PC-3 (cell line): Measurements from ENCODE around the gene C17orf100. TPM values are rescaled to one million over a fixed set of nuclear protein-coding genes. Genes with fewer than 3 reads are reported as not detected.
A peak's percentile ranks its signal among the peaks of the same experiment; 100 is the strongest.

Experiments
- ATAC-seq: fragments of 200-7000 bp; cut with Tn5 transposase; 2 replicates; pipeline ENCODE4 v1.9.1; 2020; ENCODE audit warnings: mild to moderate bottlenecking, moderate library complexity
- BruUV-seq: library from RNA; stranded (reverse); fragments of 400-500 nt; replicated peaks from 2 replicates; lab custom pipeline; 2021; lab: Mats Ljungman, UMichigan
- CTCF ChIA-PET: fragments of 300-600 bp; sonication (Branson Sonifier 250); formaldehyde crosslinking; loops from one replicate; lab custom pipeline; 2022; ENCODE audit warnings: antibody characterized with exemption; lab: Charles Lee
- POLR2A ChIA-PET: fragments of 300-600 bp; sonication (Branson Sonifier 250); formaldehyde crosslinking; loops from one replicate; lab custom pipeline; 2022; ENCODE audit warnings: antibody characterized with exemption; ENCODE audit not compliant: unreplicated experiment; lab: Charles Lee
- DNase-seq: peaks from one replicate; pipeline ENCODE4 v3.0.0-alpha.2; 2015
- H2AFZ ChIP-seq: fragments of 300-600 bp; sonication (generic); 2 replicates; pipeline ENCODE4 v1.6.0; 2016; ENCODE audit warnings: antibody characterized with exemption, low read length
- H3F3A ChIP-seq: fragments of 300-600 bp; sonication (generic); one replicate; pipeline ENCODE4 v1.6.0; 2017; ENCODE audit warnings: antibody characterized with exemption, low read length, control low read depth, mild to moderate bottlenecking; ENCODE audit not compliant: unreplicated experiment
- H3K27ac ChIP-seq: fragments of 300-600 bp; sonication (generic); 2 replicates; pipeline ENCODE4 v1.5.1; 2016; ENCODE audit warnings: mild to moderate bottlenecking, low read length
- H3K27me3 ChIP-seq: fragments of 300-600 bp; sonication (generic); 2 replicates; pipeline ENCODE4 v1.6.1; 2016; ENCODE audit warnings: low read length, mixed read lengths
- H3K36me3 ChIP-seq: fragments of 300-600 bp; sonication (generic); 2 replicates; pipeline ENCODE4 v1.6.1; 2016; ENCODE audit warnings: low read depth, mixed run types, low read length, mixed read lengths
- H3K4me1 ChIP-seq: fragments of 300-600 bp; sonication (generic); 2 replicates; pipeline ENCODE4 v1.5.1; 2016; ENCODE audit warnings: low read length; ENCODE audit not compliant: insufficient read depth
- H3K4me2 ChIP-seq: fragments of 300-600 bp; sonication (generic); 2 replicates; pipeline ENCODE4 v1.6.0; 2016; ENCODE audit warnings: low read length
- H3K4me3 ChIP-seq: fragments of 300-600 bp; sonication (generic); 2 replicates; pipeline ENCODE4 v1.5.1; 2016; ENCODE audit warnings: mild to moderate bottlenecking, low read length, mixed read lengths
- H3K79me2 ChIP-seq: fragments of 300-600 bp; sonication (generic); 2 replicates; pipeline ENCODE4 v1.6.1; 2017; ENCODE audit warnings: low read length, mixed read lengths
- H3K9ac ChIP-seq: fragments of 300-600 bp; sonication (generic); 2 replicates; pipeline ENCODE4 v1.6.0; 2016; ENCODE audit warnings: mild to moderate bottlenecking, low read length
- H3K9me2 ChIP-seq: fragments of 300-600 bp; sonication (generic); replicated peaks from 2 replicates; pipeline ENCODE4 v1.6.1; 2016; ENCODE audit warnings: mixed run types, low read length, mixed read lengths
- H3K9me3 ChIP-seq: fragments of 300-600 bp; sonication (generic); 2 replicates; pipeline ENCODE4 v1.6.1; 2016; ENCODE audit warnings: low read length, mixed read lengths
- H4K20me1 ChIP-seq: fragments of 300-600 bp; sonication (generic); 2 replicates; pipeline ENCODE4 v1.6.1; 2016; ENCODE audit warnings: low read length, mixed read lengths
- EZH2 ChIP-seq: fragments of 300-600 bp; sonication (generic); IDR thresholded peaks from one replicate; pipeline ENCODE4 v1.6.1; 2017; ENCODE audit warnings: antibody characterized with exemption, mild to moderate bottlenecking, low read length; ENCODE audit not compliant: unreplicated experiment
- EZH2phosphoT487 ChIP-seq: fragments of 300-600 bp; sonication (generic); IDR thresholded peaks from 2 replicates; pipeline ENCODE4 v1.6.1; 2018; ENCODE audit warnings: mild to moderate bottlenecking, antibody characterized with exemption, low read length, borderline replicate concordance
- intact Hi-C: fragments of 100-400 bp; cut with micrococcal nuclease; formaldehyde crosslinking; loops from 2 replicates; pipeline ENCODE4 v1.9.0; 2023
- total RNA-seq: library from RNA; depleted of rRNA; stranded (reverse); fragments of >200 nt; gene quantifications from 2 replicates; pipeline ENCODE4 v1.2.3, GENCODE V29; 2014
- TF ChIP-seq, protein P1 (sequence below): fragments of 300-600 bp; sonication (generic); conservative IDR thresholded peaks from 2 replicates; pipeline ENCODE4 v1.5.1; 2017; ENCODE audit warnings: antibody characterized with exemption, low read depth, mild to moderate bottlenecking, low read length

The C17orf100 gene
- total RNA-seq, 1 experiment from 2014 or later: 0.15 TPM

DNA sequence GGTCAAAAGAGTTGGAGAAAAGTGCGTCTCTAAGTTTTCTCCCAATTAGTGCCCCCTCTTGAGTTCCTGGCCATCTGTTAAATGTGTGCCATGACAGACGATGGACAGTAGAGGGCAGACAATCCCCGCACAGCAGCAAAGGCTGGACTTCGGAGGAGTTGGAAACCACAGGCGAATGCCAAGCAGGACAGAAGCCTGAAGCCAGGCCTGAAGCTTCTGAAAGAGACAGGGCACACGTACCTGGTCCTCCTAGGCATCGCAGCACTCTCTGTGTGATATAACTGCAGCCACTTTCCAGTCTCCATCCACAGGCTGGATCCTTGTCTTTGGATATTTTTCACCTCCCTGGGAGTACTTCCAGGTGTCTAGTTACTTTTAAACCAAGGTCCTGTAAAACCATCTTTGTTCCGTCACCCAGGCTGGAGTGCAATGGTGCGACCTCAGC is 14.5 kb downstream of the C17orf100 start:
- BruUV-seq: no TSS peak
- ChIA-PET POLR2A (no interaction called here), CTCF (interaction anchor here (0.6 kb wide), 2 partner anchors 33 to 178 kb away, joined by 3 read pairs; no protein-coding TSS in a partner anchor)
- Histone ChIP-seq H3F3A (no peaks in the 10 kb centered on the region), H3K27me3 (no peaks in the 10 kb centered on the region), H3K36me3 (no peaks in the 10 kb centered on the region), H3K79me2 (no peaks in the 10 kb centered on the region), H3K9ac (no peak overlapping the region), H3K9me3 (no peaks in the 10 kb centered on the region), H3K9me2 (no peaks in the 10 kb centered on the region), H3K27ac (no peak overlapping the region), H4K20me1 (no peaks in the 10 kb centered on the region), H3K4me1 (peaks cover 25% of the 10 kb centered on the region), H3K4me3 (no peak overlapping the region), H3K4me2 (no peak overlapping the region), H2AFZ (no peak overlapping the region)
- intact Hi-C loops: loop anchor here (1.0 to 5.0 kb wide), 3 partner anchors 55 to 356 kb away; partner anchors contain the start of gene BCL6B
- DNase-seq (peak; percentile 84), ATAC-seq (peak; percentile 71)
- TF ChIP-seq EZH2phosphoT487: no peak
- TF ChIP-seq, protein P1, sequence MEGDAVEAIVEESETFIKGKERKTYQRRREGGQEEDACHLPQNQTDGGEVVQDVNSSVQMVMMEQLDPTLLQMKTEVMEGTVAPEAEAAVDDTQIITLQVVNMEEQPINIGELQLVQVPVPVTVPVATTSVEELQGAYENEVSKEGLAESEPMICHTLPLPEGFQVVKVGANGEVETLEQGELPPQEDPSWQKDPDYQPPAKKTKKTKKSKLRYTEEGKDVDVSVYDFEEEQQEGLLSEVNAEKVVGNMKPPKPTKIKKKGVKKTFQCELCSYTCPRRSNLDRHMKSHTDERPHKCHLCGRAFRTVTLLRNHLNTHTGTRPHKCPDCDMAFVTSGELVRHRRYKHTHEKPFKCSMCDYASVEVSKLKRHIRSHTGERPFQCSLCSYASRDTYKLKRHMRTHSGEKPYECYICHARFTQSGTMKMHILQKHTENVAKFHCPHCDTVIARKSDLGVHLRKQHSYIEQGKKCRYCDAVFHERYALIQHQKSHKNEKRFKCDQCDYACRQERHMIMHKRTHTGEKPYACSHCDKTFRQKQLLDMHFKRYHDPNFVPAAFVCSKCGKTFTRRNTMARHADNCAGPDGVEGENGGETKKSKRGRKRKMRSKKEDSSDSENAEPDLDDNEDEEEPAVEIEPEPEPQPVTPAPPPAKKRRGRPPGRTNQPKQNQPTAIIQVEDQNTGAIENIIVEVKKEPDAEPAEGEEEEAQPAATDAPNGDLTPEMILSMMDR: peak; percentile 90

DNA sequence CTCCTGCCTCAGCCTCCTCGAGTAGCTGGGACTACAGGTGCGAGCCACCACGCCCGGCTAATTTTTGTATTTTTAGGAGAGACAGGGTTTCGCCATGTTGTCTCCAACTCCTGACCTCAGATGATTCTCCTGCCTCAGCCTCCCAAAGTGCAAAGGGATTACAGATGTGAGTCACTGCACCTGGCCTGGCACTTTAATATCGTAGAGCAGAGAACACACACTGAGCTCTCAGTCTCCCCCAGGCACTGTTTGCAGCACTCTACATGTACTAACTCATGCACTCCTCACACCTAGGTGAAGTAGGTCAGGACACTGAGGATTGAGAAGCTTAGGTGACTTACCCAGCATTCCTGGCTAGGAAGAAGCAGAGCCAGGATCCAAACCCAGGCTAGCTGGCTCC is 15.0 kb downstream of the C17orf100 start:
- Histone ChIP-seq H3K9me2 (no peaks in the 10 kb centered on the region), H4K20me1 (no peaks in the 10 kb centered on the region), H3K27ac (no peak overlapping the region), H3F3A (no peaks in the 10 kb centered on the region), H3K79me2 (no peaks in the 10 kb centered on the region), H3K4me1 (peaks cover 30% of the 10 kb centered on the region), H3K4me3 (no peak overlapping the region), H3K9ac (no peak overlapping the region), H3K9me3 (no peaks in the 10 kb centered on the region), H3K36me3 (no peaks in the 10 kb centered on the region), H3K27me3 (no peaks in the 10 kb centered on the region), H2AFZ (no peak overlapping the region), H3K4me2 (no peak overlapping the region)
- TF ChIP-seq EZH2phosphoT487 (no peak), EZH2 (no peak)
- TF ChIP-seq, protein P1: no peak
- ATAC-seq (no peak), DNase-seq (no peak)
- intact Hi-C loops: loop anchor here (1.0 to 5.0 kb wide), 3 partner anchors 55 to 356 kb away; partner anchors contain the start of gene BCL6B
- no TSS peak for BruUV-seq
- CTCF ChIA-PET: interaction anchor here (0.6 kb wide), 2 partner anchors 33 to 177 kb away, joined by 3 read pairs; no protein-coding TSS in a partner anchor
- POLR2A ChIA-PET: no interaction called here

DNA sequence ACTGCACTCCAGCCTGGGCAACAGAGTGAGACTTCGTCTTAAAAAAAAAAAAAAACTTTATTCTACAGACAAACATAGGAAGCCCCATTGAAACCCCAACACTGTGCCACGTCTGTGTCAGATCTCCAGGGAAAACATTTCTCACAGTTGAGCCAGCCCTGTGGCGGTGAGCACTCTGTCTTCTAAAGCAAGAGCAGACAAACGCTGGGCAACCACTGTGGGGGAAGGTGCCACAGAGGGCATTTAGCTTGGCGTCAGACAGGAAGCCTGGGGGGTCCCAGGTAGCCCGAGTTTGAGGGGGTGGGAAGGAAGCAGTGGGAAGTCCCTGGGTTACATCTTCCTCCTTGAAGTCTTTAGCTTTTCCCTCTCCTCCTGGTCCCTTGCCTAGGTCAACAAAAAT is 16.0 kb downstream of the C17orf100 start:
- H3K27me3 ChIP-seq: no peaks in the 10 kb centered on the region
- H3K9me3 ChIP-seq: no peaks in the 10 kb centered on the region
- H3K4me2 ChIP-seq: no peak overlapping the region
- intact Hi-C loops: loop anchor here (5.0 kb wide), 1 partner anchor 355 kb away; the partner anchor contains the start of gene BCL6B
- no peak overlapping the region for H3K4me3 ChIP-seq
- H3K9me2 ChIP-seq: no peaks in the 10 kb centered on the region
- DNase-seq (no peak), ATAC-seq (no peak)
- H3K36me3 ChIP-seq: no peaks in the 10 kb centered on the region
- no peaks in the 10 kb centered on the region for H4K20me1 ChIP-seq
- no peaks in the 10 kb centered on the region for H3K79me2 ChIP-seq
- TF ChIP-seq, protein P1: no peak
- no peak for TF ChIP-seq EZH2phosphoT487
- no peak for TF ChIP-seq EZH2
- no TSS peak for BruUV-seq
- no peak overlapping the region for H3K27ac ChIP-seq
- ChIA-PET POLR2A (no interaction called here), CTCF (interaction anchor here (0.7 kb wide), 2 partner anchors 199 to 201 kb away, joined by 3 to 4 read pairs; no protein-coding TSS in a partner anchor)
- H3K4me1 ChIP-seq: peaks cover 31% of the 10 kb centered on the region
- no peak overlapping the region for H2AFZ ChIP-seq
- no peaks in the 10 kb centered on the region for H3F3A ChIP-seq
- H3K9ac ChIP-seq: no peak overlapping the region
